ENCODE measurements around the gene MICB.
A peak's percentile ranks its signal among the peaks of the same experiment; 100 is the strongest.
"Not testable (repeated sequence)": the region's sequence is repeated elsewhere in the genome, so short reads cannot be mapped to it uniquely, and the experiment has no call there.

The MICB gene

GRCh38 chr6:31498748-31499147 is 803 bp downstream of the MICB start:
- WGBS (ENCODE audit: extremely low coverage, insufficient coverage, insufficient read length), result no CpG with 5 or more reads among the region's 21 CpGs
- peaks cover 3 to 7% of the 10 kb centered on the region in 2 experiments for H3K4me1 ChIP-seq (ENCODE audit: control insufficient read depth in 1 of 2, insufficient read depth in 2 of 2, low read length in 2 of 2)
- H2BK5ac ChIP-seq (ENCODE audit: low read depth, low read length, poor library complexity), result no peak overlapping the region
- H3K27me3 ChIP-seq (ENCODE audit: insufficient read depth, low read length), result peaks cover 20% of the 10 kb centered on the region
- no peak overlapping the region for H3K4ac ChIP-seq (ENCODE audit: low read depth, low read length)
- H2BK120ac ChIP-seq (ENCODE audit: insufficient read depth, low read length, poor library complexity), result no peak overlapping the region
- no peaks in the 10 kb centered on the region for H3K9me3 ChIP-seq (ENCODE audit: insufficient read depth, low read depth, low read length)
- no peak overlapping the region for H3K14ac ChIP-seq (ENCODE audit: low read length)
- H3K27ac ChIP-seq (ENCODE audit: low read depth, low read length), result no peak overlapping the region
- no peak overlapping the region for H2BK12ac ChIP-seq (ENCODE audit: low read length)
- H2AFZ ChIP-seq (ENCODE audit: insufficient read depth, low read length, poor library complexity), result no peak overlapping the region
- H3K9ac ChIP-seq (ENCODE audit: low read length), result no peak overlapping the region
- H4K12ac ChIP-seq (ENCODE audit: low read depth, low read length), result no peak overlapping the region
- H3K36me3 ChIP-seq (ENCODE audit: control insufficient read depth in 1 of 2, insufficient read depth in 2 of 2, low read length in 2 of 2), result no peaks in the 10 kb centered on the region
- no peaks in the 10 kb centered on the region for H3K79me1 ChIP-seq (ENCODE audit: low read length)
- no peak overlapping the region for H4K8ac ChIP-seq (ENCODE audit: low read depth, low read length)
- H3K4me2 ChIP-seq (ENCODE audit: low read length), result peak overlapping the region; percentile 36
- no peak overlapping the region for H4K91ac ChIP-seq (ENCODE audit: low read depth, low read length)
- no peaks in the 10 kb centered on the region for H3K79me2 ChIP-seq (ENCODE audit: control insufficient read depth, insufficient read depth, low read length, poor library complexity)
- H3K23ac ChIP-seq (ENCODE audit: low read length), result no peak overlapping the region
- DNase-seq, result peak in 1 of 2 donors; percentile 20
- no peak overlapping the region for H2AK5ac ChIP-seq (ENCODE audit: low read length)
- H3K4me3 ChIP-seq (ENCODE audit: low read depth, low read length), result no peak overlapping the region
- no peak overlapping the region for H3K18ac ChIP-seq (ENCODE audit: low read length)

GRCh38 chr6:31499648-31500047 is 1.7 kb downstream of the MICB start:
- H3K4me3 ChIP-seq (ENCODE audit: low read depth, low read length); DNase-seq; H3K9me3 ChIP-seq (ENCODE audit: insufficient read depth, low read depth, low read length); H3K4me2 ChIP-seq (ENCODE audit: low read length); H3K79me1 ChIP-seq (ENCODE audit: low read length); H3K9ac ChIP-seq (ENCODE audit: low read length); H2BK5ac ChIP-seq (ENCODE audit: low read depth, low read length, poor library complexity); H3K18ac ChIP-seq (ENCODE audit: low read length); H3K27ac ChIP-seq (ENCODE audit: low read depth, low read length); H3K14ac ChIP-seq (ENCODE audit: low read length); H2BK12ac ChIP-seq (ENCODE audit: low read length); H4K91ac ChIP-seq (ENCODE audit: low read depth, low read length); H3K36me3 ChIP-seq (ENCODE audit: control insufficient read depth in 1 of 2, insufficient read depth in 2 of 2, low read length in 2 of 2); H3K4ac ChIP-seq (ENCODE audit: low read depth, low read length); H3K23ac ChIP-seq (ENCODE audit: low read length); H4K8ac ChIP-seq (ENCODE audit: low read depth, low read length); H2BK120ac ChIP-seq (ENCODE audit: insufficient read depth, low read length, poor library complexity); H2AK5ac ChIP-seq (ENCODE audit: low read length); H3K79me2 ChIP-seq (ENCODE audit: control insufficient read depth, insufficient read depth, low read length, poor library complexity); H4K12ac ChIP-seq (ENCODE audit: low read depth, low read length); H2AFZ ChIP-seq (ENCODE audit: insufficient read depth, low read length, poor library complexity); H3K4me1 ChIP-seq (ENCODE audit: control insufficient read depth in 1 of 2, insufficient read depth in 2 of 2, low read length in 2 of 2): not testable (repeated sequence)
- H3K27me3 ChIP-seq (ENCODE audit: insufficient read depth, low read length), result peaks cover 20% of the 10 kb centered on the region
- no CpG with 5 or more reads among the region's 2 CpGs for WGBS (ENCODE audit: extremely low coverage, insufficient coverage, insufficient read length)

GRCh38 chr6:31502586-31502985 is 4.6 kb downstream of the MICB start:
- Histone ChIP-seq H3K9me3 (ENCODE audit: insufficient read depth, low read depth, low read length) (no peaks in the 10 kb centered on the region), H4K8ac (ENCODE audit: low read depth, low read length) (no peak overlapping the region), H3K36me3 (ENCODE audit: control insufficient read depth in 1 of 2, insufficient read depth in 2 of 2, low read length in 2 of 2) (no peaks in the 10 kb centered on the region), H3K4me3 (ENCODE audit: low read depth, low read length) (no peak overlapping the region), H3K23ac (ENCODE audit: low read length) (no peak overlapping the region), H3K4ac (ENCODE audit: low read depth, low read length) (no peak overlapping the region), H3K27ac (ENCODE audit: low read depth, low read length) (no peak overlapping the region), H3K27me3 (ENCODE audit: insufficient read depth, low read length) (peaks cover 14% of the 10 kb centered on the region), H3K4me1 (ENCODE audit: control insufficient read depth in 1 of 2, insufficient read depth in 2 of 2, low read length in 2 of 2) (peaks cover 0 to 5% of the 10 kb centered on the region in 2 experiments), H3K14ac (ENCODE audit: low read length) (no peak overlapping the region), H2BK120ac (ENCODE audit: insufficient read depth, low read length, poor library complexity) (no peak overlapping the region), H3K4me2 (ENCODE audit: low read length) (no peak overlapping the region), H2BK5ac (ENCODE audit: low read depth, low read length, poor library complexity) (no peak overlapping the region), H3K79me1 (ENCODE audit: low read length) (no peaks in the 10 kb centered on the region), H3K18ac (ENCODE audit: low read length) (no peak overlapping the region), H2AFZ (ENCODE audit: insufficient read depth, low read length, poor library complexity) (no peak overlapping the region), H3K9ac (ENCODE audit: low read length) (no peak overlapping the region), H2BK12ac (ENCODE audit: low read length) (no peak overlapping the region), H4K12ac (ENCODE audit: low read depth, low read length) (no peak overlapping the region), H3K79me2 (ENCODE audit: control insufficient read depth, insufficient read depth, low read length, poor library complexity) (no peaks in the 10 kb centered on the region), H2AK5ac (ENCODE audit: low read length) (no peak overlapping the region), H4K91ac (ENCODE audit: low read depth, low read length) (no peak overlapping the region)
- no peak for DNase-seq

DNA sequence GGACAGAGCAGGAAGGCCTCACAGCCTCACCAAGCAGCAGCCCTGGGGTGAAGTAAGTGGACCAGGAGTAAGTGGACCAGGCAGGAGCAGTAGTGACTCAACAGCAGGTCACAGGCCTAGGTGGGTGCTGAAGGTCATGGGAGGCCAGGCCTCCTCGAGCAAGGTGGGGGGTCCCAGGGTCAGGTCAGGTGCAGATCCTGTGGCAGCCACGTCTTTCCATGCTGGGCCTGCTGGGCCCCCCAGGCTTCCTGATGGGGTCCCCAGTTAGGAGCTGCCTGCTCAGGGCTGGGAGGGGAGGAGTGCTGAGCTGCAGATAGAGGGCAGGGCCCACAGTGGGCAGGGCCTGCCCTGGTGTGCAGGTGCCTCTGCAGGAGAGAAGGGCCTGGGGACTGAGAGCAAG is 11.1 kb downstream of the MICB start:
- H3K27ac ChIP-seq (ENCODE audit: low read depth, low read length); H3K14ac ChIP-seq (ENCODE audit: low read length); H2BK5ac ChIP-seq (ENCODE audit: low read depth, low read length, poor library complexity); H3K9ac ChIP-seq (ENCODE audit: low read length); H3K23ac ChIP-seq (ENCODE audit: low read length); H3K4me1 ChIP-seq (ENCODE audit: control insufficient read depth in 1 of 2, insufficient read depth in 2 of 2, low read length in 2 of 2); H2AFZ ChIP-seq (ENCODE audit: insufficient read depth, low read length, poor library complexity); H3K9me3 ChIP-seq (ENCODE audit: insufficient read depth, low read depth, low read length); H3K4me2 ChIP-seq (ENCODE audit: low read length); H4K8ac ChIP-seq (ENCODE audit: low read depth, low read length); H3K36me3 ChIP-seq (ENCODE audit: control insufficient read depth in 1 of 2, insufficient read depth in 2 of 2, low read length in 2 of 2); H2AK5ac ChIP-seq (ENCODE audit: low read length); H2BK120ac ChIP-seq (ENCODE audit: insufficient read depth, low read length, poor library complexity); H3K79me1 ChIP-seq (ENCODE audit: low read length); H4K91ac ChIP-seq (ENCODE audit: low read depth, low read length); H3K4me3 ChIP-seq (ENCODE audit: low read depth, low read length); H3K4ac ChIP-seq (ENCODE audit: low read depth, low read length); H3K27me3 ChIP-seq (ENCODE audit: insufficient read depth, low read length); DNase-seq; H3K79me2 ChIP-seq (ENCODE audit: control insufficient read depth, insufficient read depth, low read length, poor library complexity); H4K12ac ChIP-seq (ENCODE audit: low read depth, low read length); H3K18ac ChIP-seq (ENCODE audit: low read length); H2BK12ac ChIP-seq (ENCODE audit: low read length): not testable (repeated sequence)
- WGBS (ENCODE audit: extremely low coverage, insufficient coverage, insufficient read length), result no CpG with 5 or more reads among the region's 2 CpGs

Data from trophoblast cell (in vitro differentiated cells and primary cell).